H1 (cell line): Measurements from ENCODE around the gene MSL1. TPM values are rescaled to one million over a fixed set of nuclear protein-coding genes. Genes with fewer than 3 reads are reported as not detected.

ENCODE experiments used
- ATF2 ChIP-seq: IDR thresholded peaks from 2 replicates; pipeline ENCODE4 v1.6.1; 2012; ENCODE audit warnings: low read length, inconsistent platforms
- BACH1 ChIP-seq: IDR thresholded peaks from 2 replicates; pipeline ENCODE4 v1.6.1; 2012; ENCODE audit warnings: low read length, improper control_type of control experiment
- BCL11A ChIP-seq, 2 experiments: IDR thresholded peaks; one replicate each; pipeline ENCODE4 v1.6.1; 2011; ENCODE audit warnings: low read depth in 2 of 2, low read length in 2 of 2, mild to moderate bottlenecking in 2 of 2
- CBX5 ChIP-seq: fragments of 300-800, 300-1000 bp; sonication (generic); IDR thresholded peaks from 2 replicates; pipeline ENCODE4 v1.7.1; 2016; ENCODE audit warnings: antibody characterized with exemption, low read length, low read depth
- CBX8 ChIP-seq: fragments of 300-800, 300-1000 bp; sonication (generic); IDR thresholded peaks from 2 replicates; pipeline ENCODE4 v1.7.1; 2016; ENCODE audit warnings: low read depth, low read length, borderline replicate concordance
- EZH2 ChIP-seq: fragments of 200-600 bp; sonication (generic); IDR thresholded peaks from 2 replicates; pipeline ENCODE4 v1.7.1; 2012; ENCODE audit warnings: low read depth, mild to moderate bottlenecking, moderate library complexity, low read length, inconsistent platforms; ENCODE audit not compliant: severe bottlenecking
- JUN ChIP-seq: IDR thresholded peaks from 2 replicates; pipeline ENCODE4 v1.6.1; 2011; ENCODE audit warnings: low read depth, mild to moderate bottlenecking, improper control_type of control experiment, low read length
- JUND ChIP-seq: IDR thresholded peaks from 2 replicates; pipeline ENCODE4 v1.6.1; 2011; ENCODE audit warnings: mild to moderate bottlenecking, improper control_type of control experiment, low read length
- KDM1A ChIP-seq: fragments of 200-600, 300-600 bp; sonication (generic); IDR thresholded peaks from 2 replicates; pipeline ENCODE4 v1.7.1; 2016; ENCODE audit warnings: mild to moderate bottlenecking, low read length, borderline replicate concordance
- KDM4A ChIP-seq: IDR thresholded peaks from one replicate; pipeline ENCODE4 v1.7.1; 2012; ENCODE audit warnings: low read depth, mild to moderate bottlenecking, moderate library complexity, low read length, inconsistent platforms; ENCODE audit not compliant: severe bottlenecking
- NANOG ChIP-seq: IDR thresholded peaks from 2 replicates; pipeline ENCODE4 v1.6.1; 2011; ENCODE audit warnings: low read length, low read depth, mild to moderate bottlenecking, inconsistent platforms; ENCODE audit not compliant: insufficient read depth, poor library complexity, severe bottlenecking
- POLR2A ChIP-seq, 2 experiments: IDR thresholded peaks; 1 replicate in 1 of 2; 2 replicates in 1 of 2; pipeline ENCODE4 v1.6.1; 2011; ENCODE audit warnings: low read depth in 2 of 2, low read length in 2 of 2, mild to moderate bottlenecking in 2 of 2; ENCODE audit errors: control extremely low read depth in 1 of 2
- POU5F1 ChIP-seq: IDR thresholded peaks from 2 replicates; pipeline ENCODE4 v1.6.1; 2011; ENCODE audit warnings: low read depth, mild to moderate bottlenecking, low read length, moderate library complexity
- RBBP5 ChIP-seq: IDR thresholded peaks from 2 replicates; pipeline ENCODE4 v1.7.1; 2012; ENCODE audit warnings: low read depth, mild to moderate bottlenecking, inconsistent platforms, low read length, moderate library complexity, borderline replicate concordance
- RNF2 ChIP-seq: fragments of 200-900, 300-1000 bp; sonication (generic); IDR thresholded peaks from 2 replicates; pipeline ENCODE4 v1.7.1; 2016; ENCODE audit warnings: borderline replicate concordance, low read depth, mild to moderate bottlenecking, antibody characterized with exemption, low read length; ENCODE audit not compliant: poor library complexity, severe bottlenecking; ENCODE audit errors: missing control alignments
- SIX5 ChIP-seq: IDR thresholded peaks from 2 replicates; pipeline ENCODE4 v1.6.1; 2011; ENCODE audit warnings: mild to moderate bottlenecking, low read depth, low read length
- SP1 ChIP-seq: IDR thresholded peaks from 2 replicates; pipeline ENCODE4 v1.6.1; 2011; ENCODE audit warnings: low read depth, low read length
- SP2 ChIP-seq: IDR thresholded peaks from 2 replicates; pipeline ENCODE4 v1.6.1; 2012; ENCODE audit warnings: mild to moderate bottlenecking, low read length, inconsistent platforms
- TAF1 ChIP-seq: IDR thresholded peaks from 2 replicates; pipeline ENCODE4 v1.6.1; 2011; ENCODE audit warnings: mild to moderate bottlenecking, low read depth, low read length
- TBP ChIP-seq: IDR thresholded peaks from 2 replicates; pipeline ENCODE4 v1.6.1; 2011; ENCODE audit warnings: low read depth, low read length, improper control_type of control experiment
- TEAD4 ChIP-seq: IDR thresholded peaks from 2 replicates; pipeline ENCODE4 v1.6.1; 2012; ENCODE audit warnings: low read depth, low read length, inconsistent platforms, mixed read lengths
- USF2 ChIP-seq: IDR thresholded peaks from 2 replicates; pipeline ENCODE4 v1.6.1; 2011; ENCODE audit warnings: low read length, improper control_type of control experiment
- polyA plus RNA-seq, 7 experiments: library from polyadenylated mRNA; depleted of rRNA in 3 of 7; stranded (reverse) in 5 of 7; unstranded in 2 of 7; fragments of >200 nt in 5 of 7; fragments of 200-250 nt in 2 of 7; gene quantifications; 1 replicate in 5 of 7; 2 replicates in 1 of 7; 4 replicates in 1 of 7; pipeline versions ENCODE4 v1.2.1 to v1.2.3, GENCODE V29; 2011 to 2013; ENCODE audit warnings: missing spikeins in 2 of 7, mixed read lengths in 2 of 7
- total RNA-seq: library from RNA; stranded (reverse); fragmentation: NEBNext Ultra II Directional; extraction: Animal tissue kit (Norgen Biotek cat#: 25700); gene quantifications from 2 replicates; pipeline ENCODE4 v1.2.1, GENCODE V29; 2021

Gene MSL1
- total and polyA plus RNA-seq, 2 of the 8 experiments (the other 6 are each of a cell fraction or from before 2014, with no cell fraction given), result 24.1 to 66.5 TPM

- TF ChIP-seq USF2, result no peak
- TF ChIP-seq KDM1A, result no peak
- TF ChIP-seq SP1, result no peak
- TF ChIP-seq JUND, result no peak
- TF ChIP-seq KDM4A, result peak; percentile 60
- TF ChIP-seq CBX8, result no peak
- TF ChIP-seq RBBP5, result no peak
- TF ChIP-seq POU5F1, result no peak
- TF ChIP-seq SP2, result no peak
- no peak for TF ChIP-seq EZH2
- TF ChIP-seq POLR2A (IDR thresholded peaks at IDR 0.05; ENCODE audit: control extremely low read depth in 1 of 2, low read depth in 2 of 2, low read length in 2 of 2), result no peak
- TF ChIP-seq NANOG, result no peak
- 0 out of 2 replicates have a peak, but pooled peaks have one; percentile 14 for TF ChIP-seq ATF2
- no peak for TF ChIP-seq BACH1
- no peak for TF ChIP-seq TAF1
- TF ChIP-seq TEAD4, result no peak
- no peak for TF ChIP-seq JUN
- no peak for TF ChIP-seq SIX5
- peak; percentile 58 for TF ChIP-seq RNF2
- TF ChIP-seq TBP, result 0 out of 2 replicates have a peak, but pooled peaks have one; percentile 1
- TF ChIP-seq BCL11A (IDR thresholded peaks at IDR 0.05; ENCODE audit: low read depth in 2 of 2, low read length in 2 of 2), result no peak
- TF ChIP-seq CBX5, result no peak
These were observed 22.0 kb upstream of the MSL1 start (continued) for GRCh38 chr17:40099619-40100418.
